Neutrophil (primary cell): ENCODE measurements around the gene NELL1.

Source experiments
- H3K27ac ChIP-seq: fragments of 200-600 bp; sonication (generic); 2 replicates; pipeline ENCODE4 v1.5.1; 2016; ENCODE audit warnings: mild to moderate bottlenecking, moderate library complexity
- H3K27me3 ChIP-seq: fragments of 200-600 bp; sonication (generic); 2 replicates; pipeline ENCODE4 v1.6.0; 2016; ENCODE audit warnings: mild to moderate bottlenecking
- H3K36me3 ChIP-seq: fragments of 200-600 bp; sonication (generic); 2 replicates; pipeline ENCODE4 v1.5.1; 2017
- H3K4me1 ChIP-seq, 2 experiments: fragments of 200-600 bp in 1 of 2; sonication (generic) in 1 of 2; 1 replicate in 1 of 2; 2 replicates in 1 of 2; pipeline versions ENCODE4 v1.5.1 to v1.6.1; 2013 to 2016; ENCODE audit warnings: low read depth in 1 of 2, low read length in 1 of 2, mild to moderate bottlenecking in 1 of 2, moderate library complexity in 1 of 2; ENCODE audit not compliant: control insufficient read depth in 1 of 2, insufficient read depth in 1 of 2
- H3K4me3 ChIP-seq, 2 experiments: fragments of 200-600 bp in 1 of 2; sonication (generic) in 1 of 2; 1 replicate in 1 of 2; 2 replicates in 1 of 2; pipeline ENCODE4 v1.5.1; 2013 to 2016; ENCODE audit warnings: low read depth in 1 of 2, low read length in 1 of 2, mild to moderate bottlenecking in 1 of 2, moderate library complexity in 1 of 2
- H3K9me3 ChIP-seq: fragments of 200-600 bp; sonication (generic); 2 replicates; pipeline ENCODE4 v1.5.1; 2016
- CTCF ChIP-seq: fragments of 200-600 bp; sonication (generic); IDR thresholded peaks from 2 replicates; pipeline ENCODE4 v1.5.1; 2016; ENCODE audit warnings: antibody characterized with exemption

The NELL1 gene

GRCh38 chr11:20668844-20669819, at the start of gene NELL1:
Gene NELL1 (plus strand): TSS chr11:20669586.
- H3K4me3 ChIP-seq: no peak within 1 kb of the TSS
- H3K27me3 ChIP-seq: peaks cover 95% of the 10 kb centered on the region
- H3K36me3 ChIP-seq: no peaks in the 10 kb centered on the region
- no peaks in the 10 kb centered on the region for H3K9me3 ChIP-seq
- H3K4me1 ChIP-seq: no peaks in the 10 kb centered on the region
- TF ChIP-seq CTCF: no peak
- H3K27ac ChIP-seq: no peak within 1 kb of the TSS

GRCh38 chr11:20620988-20621387, 48.4 kb upstream of the NELL1 start:
- no peak for TF ChIP-seq CTCF
- H3K4me1 ChIP-seq: no peaks in the 10 kb centered on the region
- H3K27me3 ChIP-seq: peaks cover 49% of the 10 kb centered on the region
- H3K27ac ChIP-seq: no peak overlapping the region
- H3K36me3 ChIP-seq: no peaks in the 10 kb centered on the region
- H3K4me3 ChIP-seq: no peak overlapping the region
- H3K9me3 ChIP-seq: no peaks in the 10 kb centered on the region

GRCh38 chr11:20621679-20622078, 47.7 kb upstream of the NELL1 start:
- H3K27ac ChIP-seq: no peak overlapping the region
- TF ChIP-seq CTCF: no peak
- no peak overlapping the region for H3K4me3 ChIP-seq
- no peaks in the 10 kb centered on the region for H3K4me1 ChIP-seq
- H3K36me3 ChIP-seq: no peaks in the 10 kb centered on the region
- H3K9me3 ChIP-seq: no peaks in the 10 kb centered on the region
- peaks cover 42% of the 10 kb centered on the region for H3K27me3 ChIP-seq

GRCh38 chr11:20623252-20623651, 46.1 kb upstream of the NELL1 start:
- no peak for TF ChIP-seq CTCF
- Histone ChIP-seq H3K36me3 (no peaks in the 10 kb centered on the region), H3K4me1 (no peaks in the 10 kb centered on the region), H3K27ac (no peak overlapping the region), H3K9me3 (no peaks in the 10 kb centered on the region), H3K27me3 (peaks cover 27% of the 10 kb centered on the region), H3K4me3 (no peak overlapping the region)

- no peak for TF ChIP-seq CTCF
- no peaks in the 10 kb centered on the region for H3K9me3 ChIP-seq
Observed at GRCh38 chr11:20626279-20626678, 43.1 kb upstream of the NELL1 start.

More at GRCh38 chr11:20626279-20626678, 43.1 kb upstream of the NELL1 start:
- no peak overlapping the region for H3K4me3 ChIP-seq
- no peaks in the 10 kb centered on the region for H3K36me3 ChIP-seq
- peaks cover 7% of the 10 kb centered on the region for H3K27me3 ChIP-seq
- H3K27ac ChIP-seq: no peak overlapping the region
- no peaks in the 10 kb centered on the region for H3K4me1 ChIP-seq
